ENCODE results near the gene SBK3. TPM values are rescaled to one million over a fixed set of nuclear protein-coding genes. Genes with fewer than 3 reads are reported as not detected.

The SBK3 gene
- polyA plus RNA-seq, 1 donor (not counting 4 experiments of a cell fraction or from before 2014, with no cell fraction given), result not detected

DNA sequence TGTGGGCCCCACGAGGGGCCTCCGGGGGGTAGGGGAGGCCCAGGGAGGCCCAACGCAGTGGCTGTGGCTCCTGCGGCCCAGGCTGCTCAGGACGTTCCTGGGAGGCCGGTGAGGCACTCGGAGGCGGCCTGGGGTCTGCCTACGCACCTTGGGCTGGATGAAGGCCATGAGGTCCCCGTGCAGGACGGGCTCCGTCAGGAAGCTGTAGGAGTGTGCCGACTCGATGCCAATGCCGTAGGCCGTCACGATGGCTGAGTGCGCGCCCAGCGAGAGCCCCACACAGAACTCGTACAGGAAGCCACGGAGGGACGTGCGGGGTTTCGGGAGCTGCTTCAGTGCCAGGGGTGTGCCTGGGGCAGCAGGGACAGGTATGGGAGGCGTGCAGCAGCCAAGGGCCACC is 14.3 kb downstream of the SBK3 start:
- dilution Hi-C loops (cut with MboI; ENCODE audit: extremely low pct_ligation_motif_present, low sequenced_read_pairs), result no loop called here
- H3K36me3 ChIP-seq (ENCODE audit: control insufficient read depth in 2 of 2, extremely low read depth in 1 of 2, insufficient read depth in 2 of 2, low read length in 2 of 2), result no peaks in the 10 kb centered on the region
- FAIRE-seq, result no peak

DNA sequence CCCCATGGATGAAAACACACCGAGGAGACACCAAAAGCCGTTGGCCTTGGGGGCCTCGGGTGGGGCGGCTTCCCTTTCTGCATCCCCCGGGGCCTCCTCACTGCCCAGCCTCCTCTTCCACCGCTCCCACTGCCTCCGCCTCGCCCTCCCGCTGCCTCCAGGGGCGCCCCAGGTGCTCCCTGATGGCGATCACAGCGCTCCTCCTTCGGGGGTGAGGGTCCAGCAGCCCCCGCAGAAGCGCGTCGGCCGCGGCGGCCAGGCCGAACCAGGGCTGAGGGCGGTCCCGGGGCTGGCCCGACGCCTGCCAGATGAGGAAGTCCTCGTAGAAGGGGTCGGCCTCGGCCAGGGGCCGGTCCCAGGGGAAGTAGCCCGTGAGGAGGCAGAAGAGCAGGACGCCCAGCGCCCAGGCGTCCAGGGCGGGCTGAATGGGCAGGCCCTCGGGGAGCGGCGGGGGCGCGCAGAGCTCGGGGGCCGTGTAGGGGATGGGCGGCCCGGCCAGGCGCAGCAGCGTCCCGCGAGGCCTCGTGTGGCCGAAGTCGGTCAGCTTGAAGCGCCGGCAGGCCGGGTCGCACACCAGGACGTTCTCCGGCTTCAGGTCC is 15.6 kb downstream of the SBK3 start:
- peaks cover 6% of the 10 kb centered on the region for H3K9me3 ChIP-seq (ENCODE audit: control insufficient read depth, low read depth, low read length)
- dilution Hi-C loops (cut with MboI; ENCODE audit: extremely low pct_ligation_motif_present, low sequenced_read_pairs), result no loop called here
- no peak for FAIRE-seq

More for the DNA sequence above, 14.3 kb downstream of the SBK3 start:
- Histone ChIP-seq H3K79me2 (ENCODE audit: control insufficient read depth, insufficient read depth, low read length) (no peaks in the 10 kb centered on the region), H2AFZ (ENCODE audit: control insufficient read depth, low read length) (no peak overlapping the region), H3K9me1 (ENCODE audit: control insufficient read depth, extremely low read depth, insufficient read depth, low read length) (no peaks in the 10 kb centered on the region), H3K27ac (ENCODE audit: control insufficient read depth, insufficient read depth, low read length) (no peak overlapping the region), H3K9me3 (ENCODE audit: control insufficient read depth, low read depth, low read length) (peaks cover 6% of the 10 kb centered on the region), H3K4me2 (ENCODE audit: control insufficient read depth, extremely low read depth, insufficient read depth, low read depth, low read length) (no peak overlapping the region), H3K9ac (ENCODE audit: control insufficient read depth, extremely low read depth, insufficient read depth, low read length) (no peak overlapping the region), H3K27me3 (ENCODE audit: control insufficient read depth, extremely low read depth, insufficient read depth, low read length) (no peaks in the 10 kb centered on the region), H3K4me3 (ENCODE audit: control insufficient read depth in 2 of 3, extremely low read depth in 1 of 3, insufficient read depth in 2 of 3, low read depth in 1 of 3, low read length in 3 of 3) (no peak overlapping the region), H4K20me1 (ENCODE audit: control insufficient read depth, extremely low read depth, insufficient read depth, low read length) (no peaks in the 10 kb centered on the region), H3K4me1 (ENCODE audit: control insufficient read depth, extremely low read depth, insufficient read depth, low read length) (no peaks in the 10 kb centered on the region)
- no peak for TF ChIP-seq EZH2 (IDR thresholded peaks at IDR 0.05; ENCODE audit: low read length)
- TF ChIP-seq, protein P1, sequence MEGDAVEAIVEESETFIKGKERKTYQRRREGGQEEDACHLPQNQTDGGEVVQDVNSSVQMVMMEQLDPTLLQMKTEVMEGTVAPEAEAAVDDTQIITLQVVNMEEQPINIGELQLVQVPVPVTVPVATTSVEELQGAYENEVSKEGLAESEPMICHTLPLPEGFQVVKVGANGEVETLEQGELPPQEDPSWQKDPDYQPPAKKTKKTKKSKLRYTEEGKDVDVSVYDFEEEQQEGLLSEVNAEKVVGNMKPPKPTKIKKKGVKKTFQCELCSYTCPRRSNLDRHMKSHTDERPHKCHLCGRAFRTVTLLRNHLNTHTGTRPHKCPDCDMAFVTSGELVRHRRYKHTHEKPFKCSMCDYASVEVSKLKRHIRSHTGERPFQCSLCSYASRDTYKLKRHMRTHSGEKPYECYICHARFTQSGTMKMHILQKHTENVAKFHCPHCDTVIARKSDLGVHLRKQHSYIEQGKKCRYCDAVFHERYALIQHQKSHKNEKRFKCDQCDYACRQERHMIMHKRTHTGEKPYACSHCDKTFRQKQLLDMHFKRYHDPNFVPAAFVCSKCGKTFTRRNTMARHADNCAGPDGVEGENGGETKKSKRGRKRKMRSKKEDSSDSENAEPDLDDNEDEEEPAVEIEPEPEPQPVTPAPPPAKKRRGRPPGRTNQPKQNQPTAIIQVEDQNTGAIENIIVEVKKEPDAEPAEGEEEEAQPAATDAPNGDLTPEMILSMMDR (optimal IDR thresholded peaks at IDR 0.05 in 1 of 3, IDR thresholded peaks at IDR 0.05 in 1 of 3, conservative IDR thresholded peaks at IDR 0.05 in 1 of 3; ENCODE audit: extremely low read depth in 1 of 3, insufficient read depth in 2 of 3, low read length in 3 of 3), result no peak
- no peak for DNase-seq (ENCODE audit: low read depth, low spot score)

More for the DNA sequence above, 15.6 kb downstream of the SBK3 start:
- Histone ChIP-seq H3K4me1 (ENCODE audit: control insufficient read depth, extremely low read depth, insufficient read depth, low read length) (no peaks in the 10 kb centered on the region), H4K20me1 (ENCODE audit: control insufficient read depth, extremely low read depth, insufficient read depth, low read length) (no peaks in the 10 kb centered on the region), H3K27ac (ENCODE audit: control insufficient read depth, insufficient read depth, low read length) (no peak overlapping the region), H3K36me3 (ENCODE audit: control insufficient read depth in 2 of 2, extremely low read depth in 1 of 2, insufficient read depth in 2 of 2, low read length in 2 of 2) (no peaks in the 10 kb centered on the region), H3K9me1 (ENCODE audit: control insufficient read depth, extremely low read depth, insufficient read depth, low read length) (no peaks in the 10 kb centered on the region), H2AFZ (ENCODE audit: control insufficient read depth, low read length) (no peak overlapping the region), H3K79me2 (ENCODE audit: control insufficient read depth, insufficient read depth, low read length) (no peaks in the 10 kb centered on the region), H3K27me3 (ENCODE audit: control insufficient read depth, extremely low read depth, insufficient read depth, low read length) (no peaks in the 10 kb centered on the region), H3K9ac (ENCODE audit: control insufficient read depth, extremely low read depth, insufficient read depth, low read length) (no peak overlapping the region), H3K4me2 (ENCODE audit: control insufficient read depth, extremely low read depth, insufficient read depth, low read depth, low read length) (no peak overlapping the region), H3K4me3 (ENCODE audit: control insufficient read depth in 2 of 3, extremely low read depth in 1 of 3, insufficient read depth in 2 of 3, low read depth in 1 of 3, low read length in 3 of 3) (no peak overlapping the region)
- no peak for DNase-seq (ENCODE audit: low read depth, low spot score)
- TF ChIP-seq, protein P1 (optimal IDR thresholded peaks at IDR 0.05 in 1 of 3, IDR thresholded peaks at IDR 0.05 in 1 of 3, conservative IDR thresholded peaks at IDR 0.05 in 1 of 3; ENCODE audit: extremely low read depth in 1 of 3, insufficient read depth in 2 of 3, low read length in 3 of 3), result no peak
- no peak for TF ChIP-seq EZH2 (IDR thresholded peaks at IDR 0.05; ENCODE audit: low read length)

Data from keratinocyte (primary cell).